HG03571 (cell line): ENCODE results near the gene UQCC2.

Experiments used
- ATAC-seq: cut with Tn5 transposase; IDR thresholded peaks from one replicate; pipeline ENCODE4 v1.9.1; 2021; ENCODE audit not compliant: unreplicated experiment

UQCC2 gene

GRCh38 chr6:33725891-33726673 is 14.6 kb upstream of the UQCC2 start:
- ATAC-seq = no peak

- no peak for ATAC-seq
Observed at GRCh38 chr6:33725222-33725621, 13.7 kb upstream of the UQCC2 start.

GRCh38 chr6:33724102-33725023 is 12.9 kb upstream of the UQCC2 start:
- ATAC-seq = no peak

GRCh38 chr6:33723371-33724085 is 12.0 kb upstream of the UQCC2 start:
- no peak for ATAC-seq

- ATAC-seq = no peak
Observed at GRCh38 chr6:33722103-33722623, 10.7 kb upstream of the UQCC2 start.

- no peak for ATAC-seq
Observed at GRCh38 chr6:33721508-33721907, 10.0 kb upstream of the UQCC2 start.

- no peak for ATAC-seq
Observed at GRCh38 chr6:33720998-33721397, 9.5 kb upstream of the UQCC2 start.

GRCh38 chr6:33719326-33719987 is 8.0 kb upstream of the UQCC2 start:
- ATAC-seq = no peak

- no peak for ATAC-seq
Observed at GRCh38 chr6:33718713-33719112, 7.2 kb upstream of the UQCC2 start.

GRCh38 chr6:33717934-33718455 is 6.5 kb upstream of the UQCC2 start:
- no peak for ATAC-seq

GRCh38 chr6:33716890-33717632 is 5.6 kb upstream of the UQCC2 start:
- ATAC-seq = no peak

GRCh38 chr6:33716379-33716778 is 4.9 kb upstream of the UQCC2 start:
- ATAC-seq = no peak

GRCh38 chr6:33714385-33715040 is 3.0 kb upstream of the UQCC2 start:
- no peak for ATAC-seq

GRCh38 chr6:33713786-33714185 is 2.3 kb upstream of the UQCC2 start:
- ATAC-seq = no peak

- no peak for ATAC-seq
Observed at GRCh38 chr6:33712914-33713313, 1.4 kb upstream of the UQCC2 start.

GRCh38 chr6:33710296-33711121 is 991 bp downstream of the UQCC2 start:
- no peak for ATAC-seq

GRCh38 chr6:33709605-33710295 is 1.8 kb downstream of the UQCC2 start:
- no peak for ATAC-seq
